T-helper 2 cell treated with Interferon-gamma antibody and Interleukin-4, amounts not matched to agents 5 μg/mL and 100 μg/mL, for 36 hours (primary cell): Measurements from ENCODE around the gene MIR17HG.

Source experiments
- DNase-seq: peaks from one replicate; pipeline ENCODE4 v3.0.0; 2021; ENCODE audit warnings: low spot score
- H3K27ac Mint-ChIP-seq: one replicate; pipeline ENCODE4 v1.8.0; 2021; ENCODE audit warnings: mild to moderate bottlenecking, mixed read lengths
- H3K27me3 Mint-ChIP-seq: one replicate; pipeline ENCODE4 v1.8.0; 2021; ENCODE audit warnings: low read depth, mixed read lengths
- H3K36me3 Mint-ChIP-seq: one replicate; pipeline ENCODE4 v1.8.0; 2021; ENCODE audit warnings: low read depth, mixed read lengths
- H3K4me1 Mint-ChIP-seq: one replicate; pipeline ENCODE4 v1.8.0; 2021; ENCODE audit warnings: low read depth, mixed read lengths
- H3K4me3 Mint-ChIP-seq: one replicate; pipeline ENCODE4 v1.8.0; 2022; ENCODE audit warnings: mild to moderate bottlenecking, moderate library complexity, mixed read lengths
- H3K9me3 Mint-ChIP-seq: one replicate; pipeline ENCODE4 v1.8.0; 2021; ENCODE audit warnings: mixed read lengths

The MIR17HG gene

DNA sequence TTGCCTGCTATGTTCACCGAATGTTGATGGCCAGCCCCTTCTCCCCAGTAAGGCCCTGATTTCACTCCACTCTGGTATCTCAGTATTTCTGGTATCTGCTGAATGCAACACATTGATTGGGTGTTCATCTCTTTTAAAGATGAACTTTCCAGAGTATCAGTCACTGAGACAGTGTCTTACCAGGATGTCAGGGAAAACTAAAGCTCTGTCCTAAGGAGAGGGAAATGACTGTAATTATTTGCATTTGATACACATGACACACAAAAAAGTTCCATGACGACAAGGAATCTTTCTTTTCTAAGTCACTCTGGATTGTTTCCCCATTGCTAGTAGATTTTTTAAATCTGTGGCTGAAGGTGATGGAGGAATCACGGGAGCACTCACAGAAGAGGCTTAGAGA lies 53.2 kb downstream of the MIR17HG start:
- Mint-ChIP-seq H3K27ac (no peak overlapping the region), H3K4me3 (no peak overlapping the region), H3K9me3 (no peaks in the 10 kb centered on the region), H3K4me1 (peaks cover 9% of the 10 kb centered on the region), H3K36me3 (no peaks in the 10 kb centered on the region), H3K27me3 (peaks cover 79% of the 10 kb centered on the region)
- DNase-seq: no peak

DNA sequence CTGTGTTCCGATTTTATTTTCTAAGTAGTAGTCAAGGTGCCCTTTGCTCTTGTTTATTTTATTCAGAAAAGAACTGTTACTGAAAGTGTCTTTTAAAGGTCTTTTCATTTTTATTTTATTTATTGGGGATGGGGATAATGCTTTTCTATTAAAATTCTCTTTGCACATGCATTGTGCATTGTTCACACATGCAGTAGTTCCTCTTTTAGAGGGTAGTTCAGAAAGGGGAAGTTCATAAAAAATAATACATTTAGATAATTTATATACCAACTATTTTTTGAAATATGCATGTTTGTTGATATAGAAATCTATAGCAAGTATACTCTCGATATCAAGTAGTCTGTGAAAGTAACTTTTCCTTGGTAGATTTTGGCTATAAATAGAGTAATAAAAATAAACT lies 54.4 kb downstream of the MIR17HG start:
- H3K4me3 Mint-ChIP-seq: no peak overlapping the region
- peaks cover 69% of the 10 kb centered on the region for H3K27me3 Mint-ChIP-seq
- peaks cover 9% of the 10 kb centered on the region for H3K4me1 Mint-ChIP-seq
- H3K27ac Mint-ChIP-seq: no peak overlapping the region
- DNase-seq: no peak
- no peaks in the 10 kb centered on the region for H3K9me3 Mint-ChIP-seq
- H3K36me3 Mint-ChIP-seq: no peaks in the 10 kb centered on the region
